ENCODE data around the gene CTSZ. TPM values are rescaled to one million over a fixed set of nuclear protein-coding genes. Genes with fewer than 3 reads are reported as not detected.
A peak's percentile ranks its signal among the peaks of the same experiment; 100 is the strongest.

Gene CTSZ
- total and polyA plus RNA-seq, 2 of the 8 experiments (the other 6 are each of a cell fraction or from before 2014, with no cell fraction given) = 32.8 to 34.0 TPM

DNA sequence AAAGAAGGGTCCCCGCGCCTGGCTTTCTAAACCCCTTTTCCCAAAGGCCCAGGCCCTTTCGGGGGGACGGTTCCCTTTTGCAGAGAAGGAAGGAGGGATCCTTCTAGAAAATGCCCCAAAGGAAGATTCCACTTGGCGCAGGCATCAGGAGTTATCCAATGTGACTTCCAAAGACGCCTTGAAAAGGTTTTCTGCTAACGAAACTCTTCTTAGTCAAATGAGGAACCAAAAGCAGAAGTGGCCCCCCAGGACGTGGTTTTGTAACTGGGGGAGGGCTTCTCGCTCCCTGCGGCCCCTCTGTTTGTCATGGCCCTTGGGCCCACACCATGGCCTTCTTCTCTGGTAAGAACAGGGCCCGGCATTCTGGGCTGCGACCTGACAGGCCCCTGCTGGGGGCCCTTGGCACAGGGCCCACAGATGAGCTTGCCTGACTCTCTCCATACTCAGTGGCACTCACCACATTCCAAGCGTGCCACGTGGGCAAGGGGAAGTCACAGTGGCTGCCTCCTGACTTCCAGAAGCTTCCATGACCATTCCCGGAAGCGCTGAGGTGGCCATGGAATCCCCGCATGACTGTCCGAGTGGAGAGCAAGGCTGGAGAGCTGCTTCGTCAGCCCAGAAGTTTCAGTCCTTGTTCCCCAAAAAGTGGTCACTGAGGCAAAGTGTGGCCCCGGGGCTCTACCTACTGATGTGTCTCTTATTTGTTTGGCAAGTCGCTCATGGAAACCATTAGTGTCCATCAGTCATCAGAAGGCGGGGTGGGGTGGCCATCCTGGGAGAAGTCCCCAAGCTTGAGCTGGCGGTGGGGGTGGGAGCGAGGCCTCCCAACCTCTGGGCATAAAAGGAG is 834 bp upstream of the CTSZ start:
- no peaks in the 10 kb centered on the region for H3K79me1 ChIP-seq (ENCODE audit: low read depth, low read length)
- H3K23me2 ChIP-seq (ENCODE audit: low read depth, low read length) = peaks cover 2% of the 10 kb centered on the region; the same call in 1 of the 2 replicates
- H3K27me3 ChIP-seq (replicated peaks in 1 of 4; ENCODE audit: control insufficient read depth in 3 of 4, extremely low read depth in 1 of 4, insufficient read depth in 3 of 4, low read length in 3 of 4) = peaks cover 0 to 12% (median 5%) of the 10 kb centered on the region in 4 experiments; a peak in 3 of 7 replicates
- no peaks in the 10 kb centered on the region for H3K36me3 ChIP-seq (ENCODE audit: control insufficient read depth in 2 of 4, insufficient read depth in 4 of 4, low read length in 3 of 4)
- H4K91ac ChIP-seq (replicated peaks; ENCODE audit: insufficient read length, low read length) = no peak overlapping the region
- H3K14ac ChIP-seq (ENCODE audit: insufficient read length) = no peak overlapping the region
- H3K4ac ChIP-seq (replicated peaks; ENCODE audit: insufficient read length, low read depth, low read length) = no peak overlapping the region
- H3K18ac ChIP-seq (ENCODE audit: extremely low read depth, low read length) = no peak overlapping the region
- H2BK15ac ChIP-seq (ENCODE audit: low read length) = peak overlapping the region; percentile 12; the same call in 1 of the 2 replicates
- peak overlapping the region; percentile 51 to 65 (median 56); a peak in 7 of 8 replicates for H3K4me3 ChIP-seq (ENCODE audit: extremely low read depth in 1 of 4, insufficient read depth in 2 of 4, low read depth in 3 of 4, low read length in 4 of 4)
- H2AFZ ChIP-seq (ENCODE audit: low read length) = no peak overlapping the region
- peaks cover 0 to 8% (median 7%) of the 10 kb centered on the region in 4 experiments; a peak in 3 of 7 replicates for H3K4me1 ChIP-seq (replicated peaks in 1 of 4; ENCODE audit: control insufficient read depth in 3 of 4, insufficient read depth in 4 of 4, low read length in 3 of 4)
- peak overlapping the region; percentile 30 for H2BK12ac ChIP-seq (ENCODE audit: low read depth, low read length)
- 87% methylated on average over 22 of the region's 24 CpGs; no CpG with 5 or more reads in 1 of the 2 experiments for WGBS, 2 experiments (ENCODE audit: extremely low coverage in 1 of 2, insufficient coverage in 1 of 2, insufficient read length in 1 of 2, insufficient replicate concordance in 2 of 2, low coverage in 1 of 2, low lambda C conversion rate in 2 of 2, missing lambda C conversion rate in 1 of 2)
- H2AK5ac ChIP-seq (ENCODE audit: low read depth, low read length) = no peak overlapping the region
- no peak overlapping the region; a peak in 1 of 7 replicates for H3K9ac ChIP-seq (replicated peaks in 1 of 4; ENCODE audit: extremely low read depth in 1 of 4, low read depth in 3 of 4, low read length in 3 of 4)
- H4K8ac ChIP-seq (ENCODE audit: extremely low read depth, insufficient read depth, low read length) = peak overlapping the region; percentile 18; the same call in 1 of the 2 replicates
- CTCF ChIA-PET (ENCODE audit: partially characterized antibody) = interaction anchor here (0.5 to 1.4 kb wide), 4 partner anchors 24 to 449 kb away, joined by 3 to 8 read pairs (median 4); partner anchors contain the start of genes ATP5F1E and NELFCD
- H4K5ac ChIP-seq (ENCODE audit: insufficient read length, low read depth, low read length) = no peak overlapping the region
- H3K4me2 ChIP-seq (ENCODE audit: insufficient read depth in 1 of 2, low read depth in 2 of 2, low read length in 2 of 2) = peak overlapping the region; percentile 48 to 90
- no peak overlapping the region for H3K23ac ChIP-seq (ENCODE audit: insufficient read length)
- DNase-seq (ENCODE audit: low read depth in 1 of 2, low spot score in 2 of 2) (no peak), FAIRE-seq (no peak)
- H2BK120ac ChIP-seq (replicated peaks; ENCODE audit: low read depth, low read length) = no peak overlapping the region
- no peak overlapping the region for H2BK5ac ChIP-seq (ENCODE audit: low read depth, low read length)
- no peaks in the 10 kb centered on the region for H3K9me3 ChIP-seq (ENCODE audit: insufficient read depth in 2 of 2, low read depth in 1 of 2, low read length in 1 of 2)
- H2BK20ac ChIP-seq (ENCODE audit: low read length) = no peak overlapping the region
- H4K20me1 ChIP-seq (replicated peaks in 1 of 2; ENCODE audit: control insufficient read depth in 1 of 2, insufficient read depth in 2 of 2, low read length in 2 of 2) = peaks cover 0 to 4% of the 10 kb centered on the region in 2 experiments
- H3K79me2 ChIP-seq (ENCODE audit: control insufficient read depth in 1 of 2, insufficient read depth in 2 of 2, low read length in 2 of 2) = no peaks in the 10 kb centered on the region
- no peak overlapping the region for H3K56ac ChIP-seq (replicated peaks; ENCODE audit: insufficient read length, low read depth, low read length)
- no peak overlapping the region for H3K27ac ChIP-seq (ENCODE audit: low read depth, low read length)
- POLR2A ChIA-PET (ENCODE audit: partially characterized antibody) = interaction anchor here (1.0 to 1.9 kb wide), 6 partner anchors 8 to 26 kb away, joined by 3 to 6 read pairs (median 3); partner anchors contain the start of gene NELFCD
- no peak for TF ChIP-seq CTBP2 (IDR thresholded peaks at IDR 0.05; ENCODE audit: borderline replicate concordance, insufficient read depth, insufficient read length, low read length)
- TF ChIP-seq RAD21 (IDR thresholded peaks at IDR 0.05 in 1 of 2, conservative IDR thresholded peaks at IDR 0.05 in 1 of 2; ENCODE audit: low read depth in 2 of 2, low read length in 2 of 2) = no peak
- TF ChIP-seq CBX5 (IDR thresholded peaks at IDR 0.05; ENCODE audit: low read depth, low read length) = no peak
- no peak for TF ChIP-seq JUND (IDR thresholded peaks at IDR 0.05; ENCODE audit: low read length)
- no peak for TF ChIP-seq TAF7 (optimal IDR thresholded peaks at IDR 0.05; ENCODE audit: borderline replicate concordance, low read depth, low read length)
- no peak for TF ChIP-seq JUN (IDR thresholded peaks at IDR 0.05; ENCODE audit: low read depth, low read length)
- no peak for TF ChIP-seq EZH2 (IDR thresholded peaks at IDR 0.05; ENCODE audit: low read depth, low read length, severe bottlenecking)
- no peak for TF ChIP-seq POLR2A (IDR thresholded peaks at IDR 0.05; ENCODE audit: control extremely low read depth in 1 of 2, low read depth in 2 of 2, low read length in 2 of 2)
- TF ChIP-seq EGR1 (IDR thresholded peaks at IDR 0.05; ENCODE audit: borderline replicate concordance, low read depth, low read length) = no peak
- no peak for TF ChIP-seq BRCA1 (IDR thresholded peaks at IDR 0.05; ENCODE audit: low read depth, low read length)
- no peak for TF ChIP-seq RXRA (IDR thresholded peaks at IDR 0.05; ENCODE audit: insufficient read depth, low read depth, low read length)

All from H1 (cell line).